SK-N-SH treated with all-trans-retinoic acid at 6 μM for 48 hours (cell line): ENCODE results near the gene DGAT2.

Experiments
- ATAC-seq: fragments of 200-7000 bp; cut with Tn5 transposase; 3 replicates; pipeline ENCODE4 v1.9.1; 2020; ENCODE audit warnings: mild to moderate bottlenecking, moderate library complexity
- ARNTL ChIP-seq: fragments of 450-650 bp; formaldehyde crosslinking; IDR thresholded peaks from 2 replicates; pipeline ENCODE4 v1.5.0; 2020; ENCODE audit warnings: low read depth, mild to moderate bottlenecking, moderate library complexity, borderline replicate concordance
- BACH2 ChIP-seq: fragments of 250-450 bp; sonication (Bioruptor Pico); IDR thresholded peaks from 2 replicates; pipeline ENCODE4 v1.9.0; 2021; ENCODE audit warnings: mild to moderate bottlenecking, borderline replicate concordance
- CREB5 ChIP-seq: fragments of 250-450 bp; sonication (Bioruptor Pico); IDR thresholded peaks from 2 replicates; pipeline ENCODE4 v1.5.1; 2020; ENCODE audit warnings: low read depth, mild to moderate bottlenecking, moderate library complexity
- CSDC2 ChIP-seq: fragments of 250-450 bp; sonication (Bioruptor Pico); IDR thresholded peaks from 2 replicates; pipeline ENCODE4 v1.5.0; 2020; ENCODE audit warnings: mild to moderate bottlenecking, moderate library complexity
- ESRRG ChIP-seq: fragments of 250-450 bp; sonication (Bioruptor Pico); IDR thresholded peaks from 2 replicates; pipeline ENCODE4 v1.6.1; 2021; ENCODE audit warnings: mild to moderate bottlenecking
- GLIS3 ChIP-seq: fragments of 250-450 bp; sonication (Bioruptor Pico); IDR thresholded peaks from 2 replicates; pipeline ENCODE4 v1.5.0; 2020; ENCODE audit warnings: mild to moderate bottlenecking, moderate library complexity
- OSR1 ChIP-seq: fragments of 250-450 bp; sonication (Bioruptor Pico); IDR thresholded peaks from 2 replicates; pipeline ENCODE4 v1.8.0; 2022; ENCODE audit warnings: moderate library complexity, mild to moderate bottlenecking, inconsistent platforms
- PATZ1 ChIP-seq: fragments of 250-450 bp; sonication (Bioruptor Pico); IDR thresholded peaks from 2 replicates; pipeline ENCODE4 v1.8.0; 2020; ENCODE audit warnings: mild to moderate bottlenecking, moderate library complexity, borderline replicate concordance
- POU6F1 ChIP-seq: fragments of 250-450 bp; sonication (Bioruptor Pico); IDR thresholded peaks from 2 replicates; pipeline ENCODE4 v1.8.0; 2021; ENCODE audit warnings: low read depth, mild to moderate bottlenecking, moderate library complexity, borderline replicate concordance
- PPARA ChIP-seq: fragments of 250-450 bp; sonication (Bioruptor Pico); IDR thresholded peaks from 2 replicates; pipeline ENCODE4 v1.5.0; 2020; ENCODE audit warnings: mild to moderate bottlenecking, borderline replicate concordance
- RARB ChIP-seq: fragments of 250-450 bp; sonication (Bioruptor Pico); IDR thresholded peaks from 2 replicates; pipeline ENCODE4 v1.8.0; 2021; ENCODE audit warnings: mild to moderate bottlenecking, moderate library complexity
- SNAI2 ChIP-seq: fragments of 250-450 bp; sonication (Bioruptor Pico); IDR thresholded peaks from 2 replicates; pipeline ENCODE4 v1.5.0; 2020; ENCODE audit warnings: mild to moderate bottlenecking, moderate library complexity
- TCF4 ChIP-seq: fragments of 250-450 bp; sonication (Bioruptor Pico); IDR thresholded peaks from 2 replicates; pipeline ENCODE4 v1.8.0; 2021; ENCODE audit warnings: mild to moderate bottlenecking, moderate library complexity, borderline replicate concordance
- TSHZ2 ChIP-seq: fragments of 250-450 bp; sonication (Bioruptor Pico); IDR thresholded peaks from 2 replicates; pipeline ENCODE4 v1.5.0; 2020; ENCODE audit warnings: mild to moderate bottlenecking, moderate library complexity
- ZC3H10 ChIP-seq: fragments of 250-450 bp; sonication (Bioruptor Pico); IDR thresholded peaks from 2 replicates; pipeline ENCODE4 v1.5.1; 2021; ENCODE audit warnings: mild to moderate bottlenecking, moderate library complexity
- ZFP3 ChIP-seq: fragments of 250-450 bp; sonication (Bioruptor Pico); IDR thresholded peaks from 2 replicates; pipeline ENCODE4 v1.5.0; 2020; ENCODE audit warnings: mild to moderate bottlenecking, moderate library complexity
- ZFP30 ChIP-seq: fragments of 450-650 bp; formaldehyde crosslinking; IDR thresholded peaks from 2 replicates; pipeline ENCODE4 v1.5.0; 2022; ENCODE audit warnings: mild to moderate bottlenecking, moderate library complexity
- ZNF565 ChIP-seq: fragments of 450-650 bp; formaldehyde crosslinking; conservative IDR thresholded peaks from 2 replicates; pipeline ENCODE4 v1.5.0; 2020; ENCODE audit warnings: low read depth, mild to moderate bottlenecking, moderate library complexity
- ZNF70 ChIP-seq: fragments of 450-650 bp; formaldehyde crosslinking; IDR thresholded peaks from 2 replicates; pipeline ENCODE4 v1.5.0; 2020; ENCODE audit warnings: mild to moderate bottlenecking, moderate library complexity

Gene DGAT2

GRCh38 chr11:75777461-75778110 lies 9.0 kb downstream of the DGAT2 start:
- TF ChIP-seq OSR1 (CRISPR knock-in tag) (no peak), POU6F1 (CRISPR knock-in tag) (no peak), TSHZ2 (CRISPR knock-in tag) (no peak), CSDC2 (CRISPR knock-in tag) (no peak), ZFP3 (no peak), ESRRG (no peak), ZNF70 (CRISPR knock-in tag) (no peak), RARB (CRISPR knock-in tag) (no peak), CREB5 (no peak), ZNF565 (CRISPR knock-in tag) (no peak)
- ATAC-seq: no peak

GRCh38 chr11:75778962-75779361 lies 10.4 kb downstream of the DGAT2 start:
- TF ChIP-seq PPARA (no peak), CSDC2 (CRISPR knock-in tag) (no peak), SNAI2 (CRISPR knock-in tag) (no peak), PATZ1 (no peak), CREB5 (no peak), POU6F1 (CRISPR knock-in tag) (no peak), ZNF565 (CRISPR knock-in tag) (no peak), ARNTL (no peak), BACH2 (CRISPR knock-in tag) (no peak), TCF4 (CRISPR knock-in tag) (no peak), ZC3H10 (no peak), ZFP3 (no peak)
- TF ChIP-seq, all 23 proteins: peak for 0
- no peak for ATAC-seq

GRCh38 chr11:75779960-75780359 lies 11.4 kb downstream of the DGAT2 start:
- ATAC-seq: no peak
- TF ChIP-seq ARNTL (no peak), PPARA (no peak)

- no peak for ATAC-seq
- TF ChIP-seq ZFP30 (no peak), BACH2 (CRISPR knock-in tag) (no peak), GLIS3 (CRISPR knock-in tag) (no peak), ZC3H10 (no peak), PATZ1 (no peak), TCF4 (CRISPR knock-in tag) (no peak), CSDC2 (CRISPR knock-in tag) (no peak), ZNF70 (CRISPR knock-in tag) (no peak)
- TF ChIP-seq, all 23 proteins: peak for 0
Measured at GRCh38 chr11:75780888-75781287, 12.3 kb downstream of the DGAT2 start.
